HG02884 (cell line): ENCODE measurements around the gene CRABP2.

Experiments
- ATAC-seq: cut with Tn5 transposase; IDR thresholded peaks from one replicate; pipeline ENCODE4 v1.9.1; 2021; ENCODE audit warnings: mild to moderate bottlenecking, moderate library complexity; ENCODE audit not compliant: unreplicated experiment

CRABP2 gene

DNA sequence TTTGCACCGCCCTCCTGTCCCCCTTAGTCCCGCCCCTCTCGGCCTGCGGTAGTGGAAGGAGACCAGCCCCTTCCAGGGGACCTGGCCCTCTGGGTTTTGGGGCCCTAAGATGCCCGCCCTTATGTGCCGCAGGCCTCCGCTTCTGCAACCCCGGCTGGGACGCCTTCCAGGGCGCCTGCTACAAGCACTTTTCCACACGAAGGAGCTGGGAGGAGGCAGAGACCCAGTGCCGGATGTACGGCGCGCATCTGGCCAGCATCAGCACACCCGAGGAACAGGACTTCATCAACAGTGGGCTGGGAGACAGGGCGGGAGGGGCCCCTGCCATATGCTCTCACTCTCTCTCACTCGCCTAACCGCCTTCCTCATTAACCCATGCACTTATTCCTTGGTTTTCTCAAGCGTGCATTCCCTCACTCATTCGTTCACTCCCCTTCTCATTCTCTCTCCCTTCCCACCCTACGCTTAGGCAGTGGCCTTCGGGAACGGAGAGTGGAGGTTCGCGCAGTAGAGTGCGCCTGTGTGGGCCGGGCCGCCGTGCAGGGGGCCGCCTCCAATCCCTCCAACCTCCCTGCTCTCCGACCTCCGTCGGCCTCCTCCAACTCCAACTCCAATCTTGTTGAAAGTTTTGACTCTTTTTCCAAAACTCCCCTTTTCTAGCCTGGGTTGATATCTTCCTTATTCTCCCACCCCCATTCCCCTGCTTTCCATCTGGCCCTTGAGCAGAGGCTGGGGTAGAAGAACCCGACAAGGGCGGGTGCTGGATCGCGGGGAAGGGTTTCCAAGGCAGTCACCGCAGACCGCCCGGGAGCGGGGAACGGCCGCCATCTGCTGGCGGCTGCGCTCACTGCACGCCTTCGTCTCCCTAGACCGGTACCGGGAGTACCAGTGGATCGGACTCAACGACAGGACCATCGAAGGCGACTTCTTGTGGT is 48.3 kb downstream of the CRABP2 start:
- no peak for ATAC-seq

- ATAC-seq: no peak
Measured at GRCh38 chr1:156655904-156656516, 49.4 kb downstream of the CRABP2 start.

DNA sequence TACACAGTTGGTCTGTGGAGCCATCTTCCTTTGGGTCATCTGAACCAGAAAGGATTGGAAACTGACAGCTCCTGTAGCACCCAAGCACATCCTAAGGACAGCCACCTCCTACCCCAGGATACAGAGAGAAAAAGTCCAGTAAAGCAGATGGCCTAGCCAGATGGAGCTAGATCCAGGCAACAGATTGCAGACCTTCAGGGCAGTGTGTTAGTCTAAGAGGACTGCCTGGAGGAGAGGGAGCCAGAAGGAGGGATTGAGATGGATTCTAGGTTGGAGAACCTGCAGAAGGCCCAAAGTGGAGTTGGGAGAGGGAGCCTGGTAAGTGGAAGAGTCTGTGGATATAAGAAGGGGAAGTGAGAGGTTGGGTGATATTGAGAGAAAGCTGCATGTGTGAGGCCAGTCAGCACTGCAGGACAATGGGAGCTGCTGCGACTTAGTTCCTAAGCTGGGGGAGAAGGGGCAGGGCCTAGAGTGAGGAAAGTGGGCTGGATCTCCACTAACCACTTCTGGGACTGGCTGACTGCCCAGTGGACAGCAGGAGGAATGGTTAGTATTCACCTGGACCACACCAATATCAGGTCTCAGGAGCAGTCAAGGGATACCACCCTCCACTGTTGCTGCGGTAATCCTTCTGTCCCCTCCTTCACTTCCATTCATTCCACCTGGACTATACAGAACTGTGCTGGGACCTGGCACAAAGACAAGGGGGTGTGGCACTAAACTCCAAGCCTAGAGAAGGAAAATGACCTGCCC is 50.1 kb downstream of the CRABP2 start:
- no peak for ATAC-seq

GRCh38 chr1:156654700-156655099 is 50.7 kb downstream of the CRABP2 start:
- no peak for ATAC-seq

DNA sequence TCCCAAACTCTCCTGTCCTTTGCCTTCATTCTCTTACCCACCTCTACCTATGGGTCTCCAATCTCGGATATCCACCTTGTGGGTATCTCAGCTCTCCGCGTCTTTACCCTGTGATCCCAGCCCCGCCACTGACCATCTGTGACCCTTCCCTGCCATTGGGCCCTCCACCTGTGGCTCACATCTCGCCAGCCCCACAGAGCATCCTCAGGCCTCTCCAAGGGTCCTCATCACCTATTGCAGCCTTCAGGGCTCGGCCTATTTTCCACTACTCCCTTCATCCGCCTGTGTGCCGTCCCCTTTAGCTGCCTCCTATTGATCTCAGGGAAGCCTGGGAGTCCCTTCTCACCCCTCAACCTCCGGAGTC is 52.4 kb downstream of the CRABP2 start:
- ATAC-seq: no peak

DNA sequence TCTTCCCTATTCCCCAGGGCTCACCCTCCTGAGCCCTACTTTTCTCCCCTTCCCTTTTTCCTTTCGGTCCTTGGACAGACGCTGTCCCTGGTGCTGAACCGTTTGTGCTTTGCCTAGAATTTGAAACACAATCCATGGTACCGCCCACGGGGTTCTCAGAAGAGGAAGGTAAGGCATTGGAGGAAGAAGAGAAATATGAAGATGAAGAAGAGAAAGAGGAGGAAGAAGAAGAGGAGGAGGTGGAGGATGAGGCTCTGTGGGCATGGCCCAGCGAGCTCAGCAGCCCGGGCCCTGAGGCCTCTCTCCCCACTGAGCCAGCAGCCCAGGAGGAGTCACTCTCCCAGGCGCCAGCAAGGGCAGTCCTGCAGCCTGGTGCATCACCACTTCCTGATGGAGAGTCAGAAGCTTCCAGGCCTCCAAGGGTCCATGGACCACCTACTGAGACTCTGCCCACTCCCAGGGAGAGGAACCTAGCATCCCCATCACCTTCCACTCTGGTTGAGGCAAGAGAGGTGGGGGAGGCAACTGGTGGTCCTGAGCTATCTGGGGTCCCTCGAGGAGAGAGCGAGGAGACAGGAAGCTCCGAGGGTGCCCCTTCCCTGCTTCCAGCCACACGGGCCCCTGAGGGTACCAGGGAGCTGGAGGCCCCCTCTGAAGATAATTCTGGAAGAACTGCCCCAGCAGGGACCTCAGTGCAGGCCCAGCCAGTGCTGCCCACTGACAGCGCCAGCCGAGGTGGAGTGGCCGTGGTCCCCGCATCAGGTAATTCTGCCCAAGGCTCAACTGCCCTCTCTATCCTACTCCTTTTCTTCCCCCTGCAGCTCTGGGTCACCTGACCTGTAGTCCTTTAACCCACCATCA is 53.0 kb downstream of the CRABP2 start:
- no peak for ATAC-seq
